Endothelial cell of umbilical vein (primary cell): ENCODE measurements around the gene TBC1D25. TPM values are rescaled to one million over a fixed set of nuclear protein-coding genes. Genes with fewer than 3 reads are reported as not detected.

Experiments used
- BruUV-seq: library from RNA; stranded (reverse); fragments of 400-500 nt; replicated peaks from 2 replicates; lab custom pipeline; 2021; lab: Mats Ljungman, UMichigan
- CTCF ChIA-PET: fragments of 300-600, 350-600 bp; sonication (Branson Sonifier 250); formaldehyde crosslinking; loops from one replicate; lab custom pipeline; 2021; ENCODE audit warnings: antibody characterized with exemption, inconsistent platforms; lab: Charles Lee
- POLR2A ChIA-PET: fragments of 300-600, 350-600 bp; sonication (Branson Sonifier 250); formaldehyde crosslinking; loops from one replicate; lab custom pipeline; 2021; ENCODE audit warnings: antibody characterized with exemption, inconsistent platforms; lab: Charles Lee
- DNase-seq: peaks from one replicate; pipeline ENCODE4 v3.0.0-alpha.2; 2011; ENCODE audit warnings: low read depth, low spot score
- FAIRE-seq: peaks from 2 replicates; lab custom pipeline; 2011; peaks lifted over from hg19 to GRCh38; lab: Jason Lieb, UNC
- H2AFZ ChIP-seq: 2 replicates; pipeline ENCODE4 v1.6.0; 2012; ENCODE audit warnings: low read depth, low read length, control low read depth, inconsistent platforms
- H3K27ac ChIP-seq: 2 replicates; pipeline ENCODE4 v1.5.1; 2011; ENCODE audit warnings: low read depth, mild to moderate bottlenecking, control low read depth, low read length, moderate library complexity; ENCODE audit not compliant: insufficient read depth
- H3K27me3 ChIP-seq, 2 experiments: 2 replicates each; pipeline versions ENCODE4 v1.6.0 to v1.6.1; 2011; ENCODE audit warnings: low read length in 2 of 2, mixed read lengths in 1 of 2; ENCODE audit not compliant: control insufficient read depth in 2 of 2, insufficient read depth in 2 of 2
- H3K36me3 ChIP-seq, 2 experiments: 2 replicates in 1 of 2; 3 replicates in 1 of 2; pipeline ENCODE4 v1.5.1; 2011; ENCODE audit warnings: low read length in 2 of 2, mild to moderate bottlenecking in 1 of 2, moderate library complexity in 1 of 2; ENCODE audit not compliant: control insufficient read depth in 2 of 2, insufficient read depth in 2 of 2; ENCODE audit errors: extremely low read depth in 1 of 2
- H3K4me1 ChIP-seq: 3 replicates; pipeline ENCODE4 v1.5.1; 2011; ENCODE audit warnings: mild to moderate bottlenecking, low read length; ENCODE audit not compliant: control insufficient read depth, insufficient read depth; ENCODE audit errors: extremely low read depth
- H3K4me2 ChIP-seq: 2 replicates; pipeline ENCODE4 v1.6.1; 2011; ENCODE audit warnings: low read length, control low read depth, mixed read lengths; ENCODE audit not compliant: insufficient read depth
- H3K4me3 ChIP-seq, 3 experiments: fragments of 200-600 bp in 1 of 3; sonication (generic), shearing (Covaris generic) in 1 of 3; replicated peaks in 1 of 3; 2 replicates each; pipeline ENCODE4 v1.5.1; 2011 to 2016; ENCODE audit warnings: control low read depth in 3 of 3, low read length in 3 of 3, mild to moderate bottlenecking in 2 of 3, inconsistent platforms in 1 of 3, low read depth in 1 of 3, moderate library complexity in 1 of 3; ENCODE audit not compliant: insufficient read depth in 1 of 3
- H3K79me2 ChIP-seq: 2 replicates; pipeline ENCODE4 v1.6.0; 2012; ENCODE audit warnings: low read length, inconsistent platforms; ENCODE audit not compliant: control insufficient read depth, insufficient read depth
- H3K9ac ChIP-seq: replicated peaks from 2 replicates; pipeline ENCODE3; 2011; ENCODE audit warnings: low read length, control low read depth; ENCODE audit not compliant: insufficient read depth; ENCODE audit errors: extremely low read depth
- H3K9me1 ChIP-seq: replicated peaks from 3 replicates; pipeline ENCODE4 v1.6.0; 2011; ENCODE audit warnings: mild to moderate bottlenecking, low read length; ENCODE audit not compliant: control insufficient read depth, insufficient read depth; ENCODE audit errors: extremely low read depth
- H3K9me3 ChIP-seq: replicated peaks from 2 replicates; pipeline ENCODE4 v1.5.1; 2012; ENCODE audit warnings: low read length, inconsistent platforms; ENCODE audit not compliant: control insufficient read depth, insufficient read depth
- H4K20me1 ChIP-seq: replicated peaks from 2 replicates; pipeline ENCODE3; 2011; ENCODE audit warnings: mild to moderate bottlenecking, low read length; ENCODE audit not compliant: control insufficient read depth, insufficient read depth; ENCODE audit errors: extremely low read depth
- CTCF ChIP-seq, 2 donors: IDR thresholded peaks; 1 replicate in 1 of 2; 2 replicates in 1 of 2; pipeline ENCODE4 v1.5.1; 2011; ENCODE audit warnings: low read length in 2 of 2, mild to moderate bottlenecking in 2 of 2, moderate library complexity in 2 of 2, control low read depth in 1 of 2, inconsistent platforms in 1 of 2, low read depth in 1 of 2; ENCODE audit not compliant: insufficient read depth in 1 of 2; ENCODE audit errors: extremely low read depth in 1 of 2
- EZH2 ChIP-seq: IDR thresholded peaks from 2 replicates; pipeline ENCODE4 v1.6.1; 2012; ENCODE audit warnings: borderline replicate concordance, low read depth, mild to moderate bottlenecking, moderate library complexity, low read length, inconsistent platforms; ENCODE audit not compliant: severe bottlenecking
- FOS ChIP-seq: IDR thresholded peaks from 2 replicates; pipeline ENCODE4 v1.6.1; 2011; ENCODE audit warnings: mild to moderate bottlenecking, low read length, moderate library complexity, borderline replicate concordance; ENCODE audit not compliant: insufficient read depth
- GATA2 ChIP-seq: IDR thresholded peaks from 2 replicates; pipeline ENCODE4 v1.7.0; 2011; ENCODE audit warnings: low read depth, mild to moderate bottlenecking, moderate library complexity, mixed read lengths, low read length; ENCODE audit not compliant: insufficient read length, insufficient read depth
- JUN ChIP-seq: IDR thresholded peaks from 2 replicates; pipeline ENCODE4 v1.6.1; 2011; ENCODE audit warnings: borderline replicate concordance, low read depth; ENCODE audit not compliant: insufficient read length, insufficient read depth
- POLR2AphosphoS5 ChIP-seq: IDR thresholded peaks from 2 replicates; pipeline ENCODE4 v1.6.1; 2012; ENCODE audit warnings: low read depth, mild to moderate bottlenecking, control low read depth, low read length, moderate library complexity; ENCODE audit not compliant: insufficient read depth
- dilution Hi-C: fragments of 300-500 bp; cut with MboI; formaldehyde crosslinking; loops from one replicate; pipeline ENCODE4 v1.15.0; 2019; ENCODE audit warnings: low sequenced_read_pairs; ENCODE audit not compliant: extremely low pct_ligation_motif_present
- intact Hi-C: fragments of 100-400 bp; cut with micrococcal nuclease; formaldehyde crosslinking; loops from one replicate; pipeline ENCODE4 v1.10.0; 2022
- polyA plus RNA-seq, 4 experiments: library from polyadenylated mRNA; depleted of rRNA in 3 of 4; stranded (reverse) in 3 of 4; unstranded in 1 of 4; fragments of >200 nt; gene quantifications; 2 replicates each; pipeline versions ENCODE4 v1.2.1 to v1.2.3, GENCODE V29; 2011 to 2012; ENCODE audit warnings: missing spikeins in 1 of 4
- total RNA-seq: library from RNA; stranded (reverse); gene quantifications from 2 replicates; pipeline ENCODE4 v1.2.3, GENCODE V29; 2021

The TBC1D25 gene
- total and polyA plus RNA-seq, 2 donors (not counting 3 experiments of a cell fraction or from before 2014, with no cell fraction given): 16.0 to 16.3 TPM

GRCh38 chrX:48558271-48558670, 18.8 kb downstream of the TBC1D25 start:
- Histone ChIP-seq H2AFZ (no peak overlapping the region), H3K9me1 (no peaks in the 10 kb centered on the region), H3K4me2 (no peak overlapping the region), H3K9me3 (no peaks in the 10 kb centered on the region), H3K79me2 (no peaks in the 10 kb centered on the region), H3K27me3 (no peaks in the 10 kb centered on the region), H3K36me3 (peaks cover 0 to 7% of the 10 kb centered on the region in 2 experiments), H3K27ac (peak overlapping the region; percentile 41), H3K4me1 (peaks cover 2% of the 10 kb centered on the region), H3K4me3 (no peak overlapping the region), H3K9ac (no peak overlapping the region), H4K20me1 (no peaks in the 10 kb centered on the region)
- DNase-seq (peak; percentile 53), FAIRE-seq (peak; percentile 96)
- TF ChIP-seq JUN (peak; percentile 62), GATA2 (peak; percentile 23), FOS (peak; percentile 83), POLR2AphosphoS5 (peak; percentile 19), EZH2 (no peak), CTCF (IDR thresholded peaks at IDR 0.05; ENCODE audit: extremely low read depth in 1 of 2, insufficient read depth in 1 of 2, low read depth in 1 of 2, low read length in 2 of 2) (no peak)
- dilution Hi-C loops: no loop called here
- intact Hi-C loops: no loop called here
- ChIA-PET POLR2A (interaction anchor here (0.7 to 1.2 kb wide), 2 partner anchors 16 to 20 kb away, joined by 3 to 5 read pairs; partner anchors contain the start of gene RBM3), CTCF (interaction anchor here (1.5 kb wide), 1 partner anchor 19 kb away, joined by 5 read pairs; the partner anchor contains the start of gene TBC1D25)
- BruUV-seq: no TSS peak
